Activated B cell treated with CpG ODN at 0.5 μM for 24 hours (primary cell): ENCODE results near the gene CC2D2A. TPM values are rescaled to one million over a fixed set of nuclear protein-coding genes. Genes with fewer than 3 reads are reported as not detected.
"Not testable (repeated sequence)": the region's sequence is repeated elsewhere in the genome, so short reads cannot be mapped to it uniquely, and the experiment has no call there.

Source experiments
- ATAC-seq: fragments of 200-7000 bp; cut with Tn5 transposase; one replicate; pipeline ENCODE4 v1.10.0; 2021; ENCODE audit warnings: low read depth, mild to moderate bottlenecking, moderate library complexity
- CTCF ChIA-PET: fragments of 350-600 bp; sonication (Branson Sonifier 250); formaldehyde crosslinking; loops from one replicate; lab custom pipeline; 2021; ENCODE audit warnings: antibody characterized with exemption; lab: Charles Lee
- POLR2A ChIA-PET: fragments of 350-600 bp; sonication (Branson Sonifier 250); formaldehyde crosslinking; loops from one replicate; lab custom pipeline; 2021; ENCODE audit warnings: antibody characterized with exemption; lab: Charles Lee
- DNase-seq: peaks from one replicate; pipeline ENCODE4 v3.0.0; 2022
- H3K27ac Mint-ChIP-seq: one replicate; pipeline ENCODE4 v1.8.0; 2020; ENCODE audit warnings: mixed read lengths
- H3K27me3 Mint-ChIP-seq: one replicate; pipeline ENCODE4 v1.8.0; 2021; ENCODE audit warnings: mixed read lengths
- H3K36me3 Mint-ChIP-seq: one replicate; pipeline ENCODE4 v1.8.0; 2021; ENCODE audit warnings: low read depth, mixed read lengths
- H3K4me1 Mint-ChIP-seq: one replicate; pipeline ENCODE4 v1.8.0; 2021; ENCODE audit warnings: mixed read lengths
- H3K4me3 Mint-ChIP-seq: one replicate; pipeline ENCODE4 v1.8.0; 2020; ENCODE audit warnings: mild to moderate bottlenecking, mixed read lengths
- H3K9me3 Mint-ChIP-seq: one replicate; pipeline ENCODE4 v1.8.0; 2020; ENCODE audit warnings: mixed read lengths
- CTCF ChIP-seq: fragments of 200-600 bp; IDR thresholded peaks from one replicate; pipeline ENCODE4 v1.8.0; 2022; ENCODE audit warnings: antibody characterized with exemption, mild to moderate bottlenecking
- intact Hi-C: fragments of 100-400 bp; cut with micrococcal nuclease; formaldehyde crosslinking; loops from one replicate; pipeline ENCODE4 v1.15.1; 2024
- total RNA-seq: library from RNA; stranded (reverse); gene quantifications from 2 replicates; pipeline ENCODE4 v1.2.3, GENCODE V29; 2022

The CC2D2A gene
- total RNA-seq, 1 donor from 2014 or later = not detected

GRCh38 chr4:15600176-15600575 is 130.5 kb downstream of the CC2D2A start:
- H3K36me3 Mint-ChIP-seq = peaks cover 35% of the 10 kb centered on the region
- no peak for ATAC-seq
- TF ChIP-seq CTCF = no peak
- DNase-seq = no peak
- peaks cover 4% of the 10 kb centered on the region for H3K4me1 Mint-ChIP-seq
- intact Hi-C loops = no loop called here
- no peaks in the 10 kb centered on the region for H3K9me3 Mint-ChIP-seq
- H3K4me3 Mint-ChIP-seq = no peak overlapping the region
- ChIA-PET CTCF (no interaction called here), POLR2A (no interaction called here)
- no peak overlapping the region for H3K27ac Mint-ChIP-seq
- no peaks in the 10 kb centered on the region for H3K27me3 Mint-ChIP-seq

GRCh38 chr4:15601862-15602261 is 132.2 kb downstream of the CC2D2A start:
- intact Hi-C loops = no loop called here
- H3K27ac Mint-ChIP-seq = no peak overlapping the region
- no peaks in the 10 kb centered on the region for H3K27me3 Mint-ChIP-seq
- peaks cover 45% of the 10 kb centered on the region for H3K36me3 Mint-ChIP-seq
- ATAC-seq = no peak
- CTCF ChIA-PET = no interaction called here
- no peak for TF ChIP-seq CTCF
- no peak for DNase-seq
- no peak overlapping the region for H3K4me3 Mint-ChIP-seq
- peaks cover 4% of the 10 kb centered on the region for H3K4me1 Mint-ChIP-seq
- H3K9me3 Mint-ChIP-seq = no peaks in the 10 kb centered on the region
- POLR2A ChIA-PET = no interaction called here

- POLR2A ChIA-PET = no interaction called here
- DNase-seq (no peak), ATAC-seq (no peak)
- H3K4me1 Mint-ChIP-seq = peaks cover 4% of the 10 kb centered on the region
- CTCF ChIA-PET = no interaction called here
- H3K27ac Mint-ChIP-seq = no peak overlapping the region
- no peaks in the 10 kb centered on the region for H3K27me3 Mint-ChIP-seq
- no peak for TF ChIP-seq CTCF
- peaks cover 51% of the 10 kb centered on the region for H3K36me3 Mint-ChIP-seq
- intact Hi-C loops = no loop called here
- H3K9me3 Mint-ChIP-seq = no peaks in the 10 kb centered on the region
- H3K4me3 Mint-ChIP-seq = no peak overlapping the region
These were observed 135.9 kb downstream of the CC2D2A start for GRCh38 chr4:15605537-15605936.

- POLR2A ChIA-PET = no interaction called here
- no peak for DNase-seq
- H3K9me3 Mint-ChIP-seq = no peaks in the 10 kb centered on the region
These were observed 141.2 kb downstream of the CC2D2A start for GRCh38 chr4:15610855-15611254.

GRCh38 chr4:15612136-15612535 is 142.5 kb downstream of the CC2D2A start:
- ATAC-seq (no peak), DNase-seq (no peak)
- no peak overlapping the region for H3K4me3 Mint-ChIP-seq
- ChIA-PET POLR2A (no interaction called here), CTCF (no interaction called here)
- no peak overlapping the region for H3K27ac Mint-ChIP-seq
- no peak for TF ChIP-seq CTCF
- intact Hi-C loops = no loop called here
- H3K4me1 Mint-ChIP-seq = peaks cover 2% of the 10 kb centered on the region
- no peaks in the 10 kb centered on the region for H3K9me3 Mint-ChIP-seq
- H3K36me3 Mint-ChIP-seq = peaks cover 53% of the 10 kb centered on the region
- H3K27me3 Mint-ChIP-seq = no peaks in the 10 kb centered on the region

More at GRCh38 chr4:15610855-15611254, 141.2 kb downstream of the CC2D2A start:
- TF ChIP-seq CTCF = no peak
- CTCF ChIA-PET = no interaction called here
- no peak overlapping the region for H3K27ac Mint-ChIP-seq
- H3K4me3 Mint-ChIP-seq = no peak overlapping the region
- ATAC-seq = no peak
- H3K4me1 Mint-ChIP-seq = peaks cover 2% of the 10 kb centered on the region
- H3K27me3 Mint-ChIP-seq = no peaks in the 10 kb centered on the region
- peaks cover 45% of the 10 kb centered on the region for H3K36me3 Mint-ChIP-seq
- intact Hi-C loops = no loop called here

GRCh38 chr4:15614891-15615290 is 145.2 kb downstream of the CC2D2A start:
- peaks cover 66% of the 10 kb centered on the region for H3K36me3 Mint-ChIP-seq
- CTCF ChIA-PET, H3K4me3 Mint-ChIP-seq, DNase-seq, ATAC-seq, intact Hi-C loops, H3K4me1 Mint-ChIP-seq, H3K27me3 Mint-ChIP-seq, POLR2A ChIA-PET, H3K27ac Mint-ChIP-seq, H3K9me3 Mint-ChIP-seq: not testable (repeated sequence)

- H3K27me3 Mint-ChIP-seq, H3K4me1 Mint-ChIP-seq, intact Hi-C loops, H3K9me3 Mint-ChIP-seq, DNase-seq, ATAC-seq, POLR2A ChIA-PET, H3K4me3 Mint-ChIP-seq, H3K27ac Mint-ChIP-seq, CTCF ChIA-PET: not testable (repeated sequence)
- H3K36me3 Mint-ChIP-seq = peaks cover 72% of the 10 kb centered on the region
These were observed 147.7 kb downstream of the CC2D2A start for GRCh38 chr4:15617407-15617806.
